A673 (cell line): ENCODE measurements around the gene CDK14.

Experiments used
- CTCF ChIP-seq: fragments of 300-800, 200-600 bp; sonication (generic); conservative IDR thresholded peaks from 2 replicates; pipeline ENCODE4 v1.5.1; 2017; ENCODE audit warnings: low read depth, mild to moderate bottlenecking, antibody characterized with exemption, low read length, moderate library complexity, mixed read lengths
- EZH2 ChIP-seq: fragments of 200-600 bp; sonication (generic); IDR thresholded peaks from 2 replicates; pipeline ENCODE4 v1.6.1; 2017; ENCODE audit warnings: borderline replicate concordance, low read depth, mild to moderate bottlenecking, mixed read lengths, antibody characterized with exemption, low read length; ENCODE audit not compliant: poor library complexity, severe bottlenecking

DNA sequence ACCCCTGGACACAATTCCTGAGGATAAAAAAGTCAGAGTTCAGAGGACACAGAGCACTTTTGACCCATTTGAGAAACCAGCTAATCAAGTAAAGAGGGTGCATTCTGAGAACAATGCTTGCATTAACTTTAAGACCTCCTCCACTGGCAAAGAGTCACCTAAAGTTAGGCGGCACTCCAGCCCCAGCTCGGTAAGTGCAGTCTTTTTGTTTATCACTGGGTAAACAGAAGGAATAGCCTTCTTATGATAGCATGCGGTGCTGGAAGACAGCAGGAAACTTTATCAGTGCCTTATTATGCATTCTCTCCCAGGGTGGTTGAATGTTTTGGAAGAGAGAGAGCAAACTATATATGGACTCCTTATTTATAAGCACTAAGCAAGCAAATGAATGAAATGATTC is 130.5 kb downstream of the CDK14 start:
- TF ChIP-seq CTCF (no peak), EZH2 (no peak)
